ENCODE measurements around the gene OR52W1.

DNA sequence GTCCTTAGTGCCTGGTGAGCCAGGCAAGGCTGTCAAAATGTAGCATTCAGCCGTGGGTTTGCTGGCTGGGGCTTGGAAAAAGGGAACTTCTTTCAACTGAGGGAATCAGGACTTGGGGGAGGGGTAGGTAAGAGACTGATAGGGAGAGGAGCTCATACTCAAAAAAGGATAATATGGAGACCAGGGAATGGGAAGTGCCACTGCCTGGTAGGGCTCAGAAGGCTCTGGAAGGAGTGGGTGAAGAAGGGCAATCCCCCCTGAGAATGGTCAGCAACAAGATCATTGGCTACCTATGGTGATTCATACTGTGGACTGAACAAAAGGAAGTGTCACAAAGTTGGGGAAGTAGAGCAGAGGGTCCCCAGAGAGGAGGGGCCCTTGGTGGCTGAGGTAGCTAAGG, 41.8 kb downstream of the OR52W1 start:
- TF ChIP-seq, protein P1, sequence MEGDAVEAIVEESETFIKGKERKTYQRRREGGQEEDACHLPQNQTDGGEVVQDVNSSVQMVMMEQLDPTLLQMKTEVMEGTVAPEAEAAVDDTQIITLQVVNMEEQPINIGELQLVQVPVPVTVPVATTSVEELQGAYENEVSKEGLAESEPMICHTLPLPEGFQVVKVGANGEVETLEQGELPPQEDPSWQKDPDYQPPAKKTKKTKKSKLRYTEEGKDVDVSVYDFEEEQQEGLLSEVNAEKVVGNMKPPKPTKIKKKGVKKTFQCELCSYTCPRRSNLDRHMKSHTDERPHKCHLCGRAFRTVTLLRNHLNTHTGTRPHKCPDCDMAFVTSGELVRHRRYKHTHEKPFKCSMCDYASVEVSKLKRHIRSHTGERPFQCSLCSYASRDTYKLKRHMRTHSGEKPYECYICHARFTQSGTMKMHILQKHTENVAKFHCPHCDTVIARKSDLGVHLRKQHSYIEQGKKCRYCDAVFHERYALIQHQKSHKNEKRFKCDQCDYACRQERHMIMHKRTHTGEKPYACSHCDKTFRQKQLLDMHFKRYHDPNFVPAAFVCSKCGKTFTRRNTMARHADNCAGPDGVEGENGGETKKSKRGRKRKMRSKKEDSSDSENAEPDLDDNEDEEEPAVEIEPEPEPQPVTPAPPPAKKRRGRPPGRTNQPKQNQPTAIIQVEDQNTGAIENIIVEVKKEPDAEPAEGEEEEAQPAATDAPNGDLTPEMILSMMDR (conservative IDR thresholded peaks at IDR 0.05) = no peak
- TF ChIP-seq ZFX (IDR thresholded peaks at IDR 0.05) = no peak
